Hindlimb muscle (tissue), 1 donor: ENCODE results near the gene TRIM69. TPM values are rescaled to one million over a fixed set of nuclear protein-coding genes. Genes with fewer than 3 reads are reported as not detected.
A peak's percentile ranks its signal among the peaks of the same experiment; 100 is the strongest.
"Not testable (repeated sequence)": the region's sequence is repeated elsewhere in the genome, so short reads cannot be mapped to it uniquely, and the experiment has no call there.

Source experiments
- DNase-seq: peaks from one replicate; pipeline ENCODE4 v3.0.0-alpha.2; 2013
- polyA plus RNA-seq: library from polyadenylated mRNA; unstranded; fragments of 120-200 nt; gene quantifications from one replicate; pipeline ENCODE4 v1.2.1, GENCODE V29; 2013; ENCODE audit not compliant: insufficient read length

TRIM69 gene
- 30.8 TPM for polyA plus RNA-seq

- DNase-seq, result no peak
Measured at GRCh38 chr15:44736181-44736765, at the start of gene TRIM69. TSS of gene TRIM69 (plus strand) at chr15:44736528. CDS start at chr15:44736705, 177 bp downstream.

DNA sequence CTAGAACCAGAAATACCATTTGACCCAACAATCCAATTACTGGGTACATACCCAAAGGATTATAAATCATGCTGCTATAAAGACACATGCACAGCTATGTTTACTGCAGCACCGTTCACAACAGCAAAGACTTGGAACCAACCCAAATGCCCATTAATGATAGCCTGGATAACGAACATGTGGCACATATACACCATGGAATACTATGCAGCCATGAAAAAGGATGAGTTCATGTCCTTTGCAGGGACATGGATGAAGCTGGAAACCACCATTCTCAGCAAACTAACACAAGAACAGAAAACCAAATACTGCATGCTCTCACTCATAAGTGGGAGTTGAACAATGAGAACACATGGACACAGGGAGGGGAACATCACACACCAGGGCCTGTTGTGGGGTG is 47.0 kb upstream of the TRIM69 start:
- DNase-seq, result not testable (repeated sequence)

DNA sequence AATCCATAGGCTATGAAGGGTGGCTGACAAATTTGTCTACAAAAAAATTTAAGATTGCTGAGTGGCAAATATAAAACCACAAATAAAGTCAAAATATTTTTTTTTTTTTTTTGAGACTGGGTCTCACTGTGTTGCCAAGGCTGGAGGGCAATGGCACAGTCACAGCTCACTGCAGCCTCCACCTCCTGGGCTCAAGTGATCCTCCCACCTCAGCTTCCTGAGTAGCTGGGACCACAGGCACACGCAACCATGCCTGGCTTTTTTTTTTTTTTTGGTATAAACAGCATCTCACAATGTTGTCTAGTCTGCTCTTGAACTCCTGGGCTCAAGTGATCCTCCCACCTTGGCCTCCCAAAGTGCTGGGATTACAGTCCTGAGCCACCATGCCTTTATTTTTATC is 46.1 kb upstream of the TRIM69 start:
- not testable (repeated sequence) for DNase-seq

DNA sequence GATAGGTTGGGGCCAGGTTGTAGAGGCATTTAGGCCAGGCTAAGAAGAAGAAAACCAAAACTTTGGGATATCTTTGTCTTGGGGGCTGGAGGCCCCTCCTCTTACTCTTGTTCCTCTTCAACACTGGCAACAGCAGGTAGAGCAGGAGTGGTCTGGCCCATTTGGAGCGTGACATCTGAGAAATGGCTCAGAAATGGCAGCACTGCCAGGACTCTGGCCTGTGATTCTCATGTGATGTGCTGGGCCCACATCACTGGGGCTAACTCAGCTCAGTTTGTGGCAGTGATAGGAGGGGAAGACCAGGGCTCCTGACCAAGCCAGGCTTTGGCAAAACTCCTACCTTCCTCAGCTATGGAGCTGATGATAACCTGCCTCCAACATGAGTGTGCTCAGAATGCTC is 43.7 kb upstream of the TRIM69 start:
- DNase-seq, result no peak

DNA sequence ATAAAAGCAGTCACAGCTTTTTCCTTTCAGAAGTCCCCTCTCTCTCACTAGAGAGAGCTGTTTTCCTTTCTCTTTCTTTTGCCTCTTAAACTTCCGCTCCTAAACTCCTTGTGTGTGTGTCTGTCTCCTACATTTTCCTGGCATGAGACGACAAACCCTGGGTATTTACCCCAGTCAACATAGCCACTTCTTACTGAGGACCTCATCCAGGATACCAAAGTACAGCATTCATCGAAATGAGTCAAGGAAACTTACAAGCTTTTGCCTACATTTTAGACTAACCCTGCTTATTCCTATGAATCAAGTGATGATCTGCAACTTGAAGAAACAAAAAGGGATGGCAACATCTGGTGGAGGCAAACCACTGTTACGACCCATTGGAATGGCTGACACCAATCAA is 41.9 kb upstream of the TRIM69 start:
- DNase-seq, result no peak

DNA sequence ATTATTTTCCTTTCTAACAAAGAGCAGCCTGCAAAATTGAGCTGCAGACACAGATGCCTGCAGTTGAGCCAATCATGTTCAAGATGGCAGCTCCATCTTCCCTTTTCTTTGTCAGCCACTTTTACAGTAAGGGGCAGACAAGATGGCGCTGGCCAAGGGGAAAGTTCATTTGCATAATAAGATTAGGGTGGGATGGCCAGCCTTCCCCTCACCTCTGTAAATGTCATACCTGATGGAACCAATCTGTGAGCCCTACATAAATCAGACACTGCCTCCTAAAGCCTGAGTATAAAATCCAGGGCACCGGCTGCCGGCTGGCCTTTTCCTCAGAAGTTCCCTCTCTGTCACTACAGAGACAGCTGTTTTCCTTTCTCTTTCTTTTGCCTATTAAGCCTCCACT is 41.0 kb upstream of the TRIM69 start:
- DNase-seq, result no peak

DNA sequence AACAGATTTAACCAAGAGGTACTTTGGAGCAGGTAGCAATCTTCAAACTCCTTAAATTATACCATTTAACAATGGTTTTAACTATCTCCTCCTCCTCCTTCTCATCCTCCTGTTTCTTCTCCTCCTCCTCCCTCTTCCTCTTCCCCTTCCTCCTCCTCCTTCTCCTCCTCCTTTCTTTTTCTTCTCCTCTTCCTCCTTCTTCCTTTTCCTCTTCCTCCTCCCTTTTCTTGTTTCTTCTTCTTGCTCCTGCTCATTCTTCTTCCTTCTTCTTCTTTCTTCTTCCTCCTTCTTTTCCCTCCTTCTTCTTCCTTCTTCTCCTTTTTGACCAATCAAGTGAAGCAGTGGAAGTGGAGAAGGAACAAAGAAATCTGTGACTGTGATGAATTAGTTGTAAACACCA is 39.3 kb upstream of the TRIM69 start:
- DNase-seq, result no peak

DNA sequence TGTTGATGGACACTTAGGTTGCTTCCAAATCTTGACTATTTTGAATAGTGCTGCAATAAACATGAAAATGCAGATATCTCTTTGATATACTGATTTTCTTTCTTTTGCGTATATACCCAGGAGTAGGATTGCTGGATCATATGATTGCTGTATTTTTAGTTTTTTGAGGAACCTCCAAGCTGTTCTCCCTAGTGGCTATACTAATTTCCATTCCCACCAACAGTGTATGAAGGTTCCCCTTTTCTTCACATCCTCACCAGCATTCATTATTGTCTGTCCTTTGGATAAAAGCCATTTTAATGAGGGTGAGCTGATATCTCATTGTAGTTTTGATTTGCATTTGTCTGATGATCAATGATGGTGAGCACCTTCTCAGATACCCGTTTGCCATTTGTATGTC is 37.7 kb upstream of the TRIM69 start:
- no peak for DNase-seq

- DNase-seq, result not testable (repeated sequence)
Measured at GRCh38 chr15:44700676-44701075, 35.7 kb upstream of the TRIM69 start.

DNA sequence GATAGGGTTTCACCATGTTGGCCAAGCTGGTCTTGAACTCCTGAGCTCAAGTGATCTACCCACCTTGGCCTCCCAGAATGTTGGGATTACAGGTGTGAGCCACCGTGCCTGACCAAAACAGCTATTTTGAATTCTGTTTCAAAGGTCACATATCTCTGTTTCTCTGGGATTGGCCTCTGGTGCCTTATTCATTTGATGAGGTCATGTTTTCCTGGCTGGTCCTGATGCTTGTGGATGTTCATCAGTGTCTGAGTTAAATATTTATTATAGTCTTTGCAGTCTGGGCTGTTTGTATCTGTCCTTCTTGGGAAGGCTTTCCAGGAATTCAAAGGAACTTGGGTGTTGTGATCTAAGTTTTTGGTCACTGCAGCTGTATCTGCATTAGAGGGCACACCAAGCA is 30.3 kb upstream of the TRIM69 start:
- DNase-seq, result no peak

- no peak for DNase-seq
Measured at GRCh38 chr15:44706401-44706800, 29.9 kb upstream of the TRIM69 start.

DNA sequence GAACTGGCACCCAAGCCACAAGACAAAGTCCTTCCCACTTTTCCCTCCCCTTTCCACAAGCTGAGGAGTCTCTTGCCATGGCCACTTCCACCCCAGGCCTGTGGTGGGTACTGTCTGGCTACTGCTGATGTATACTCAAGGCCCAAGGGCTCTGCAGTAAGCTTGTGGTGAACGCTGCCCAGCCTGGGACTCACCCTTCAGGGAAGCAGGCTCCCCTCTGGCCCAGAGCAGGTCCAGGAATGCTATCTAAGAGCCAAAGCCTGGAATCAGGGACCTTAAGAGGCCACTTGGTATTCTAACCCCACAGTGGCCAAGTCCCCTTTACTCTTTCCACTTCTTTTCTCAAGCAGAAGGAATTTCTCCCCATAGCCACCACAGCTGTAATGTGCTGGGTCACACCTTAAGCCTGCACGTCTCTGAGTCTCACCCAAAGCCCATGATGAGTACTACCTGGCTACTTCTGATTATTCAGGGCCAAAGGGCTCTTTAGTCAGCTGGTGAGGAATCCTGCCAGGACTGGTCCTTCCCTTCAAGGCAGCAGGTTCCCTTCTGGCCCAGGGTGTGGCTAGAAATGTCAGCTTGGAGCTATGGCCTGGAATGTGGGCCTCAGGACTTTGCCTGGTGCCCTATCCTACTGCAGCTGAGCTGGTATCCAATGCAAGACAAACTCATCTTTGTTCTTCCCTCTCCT is 29.2 kb upstream of the TRIM69 start:
- no peak for DNase-seq

GRCh38 chr15:44710236-44711095 is 25.9 kb upstream of the TRIM69 start:
- DNase-seq, result no peak

- DNase-seq, result peak; percentile 95
Measured at GRCh38 chr15:44711096-44711742, 25.1 kb upstream of the TRIM69 start, which contains the start of the genes B2M and PATL2. TSS of gene B2M (plus strand) at chr15:44711517. CDS start at chr15:44711547, 30 bp downstream. TSS of gene PATL2 (minus strand) at chr15:44711323. CDS start at chr15:44676490, 34,833 bp downstream.

DNA sequence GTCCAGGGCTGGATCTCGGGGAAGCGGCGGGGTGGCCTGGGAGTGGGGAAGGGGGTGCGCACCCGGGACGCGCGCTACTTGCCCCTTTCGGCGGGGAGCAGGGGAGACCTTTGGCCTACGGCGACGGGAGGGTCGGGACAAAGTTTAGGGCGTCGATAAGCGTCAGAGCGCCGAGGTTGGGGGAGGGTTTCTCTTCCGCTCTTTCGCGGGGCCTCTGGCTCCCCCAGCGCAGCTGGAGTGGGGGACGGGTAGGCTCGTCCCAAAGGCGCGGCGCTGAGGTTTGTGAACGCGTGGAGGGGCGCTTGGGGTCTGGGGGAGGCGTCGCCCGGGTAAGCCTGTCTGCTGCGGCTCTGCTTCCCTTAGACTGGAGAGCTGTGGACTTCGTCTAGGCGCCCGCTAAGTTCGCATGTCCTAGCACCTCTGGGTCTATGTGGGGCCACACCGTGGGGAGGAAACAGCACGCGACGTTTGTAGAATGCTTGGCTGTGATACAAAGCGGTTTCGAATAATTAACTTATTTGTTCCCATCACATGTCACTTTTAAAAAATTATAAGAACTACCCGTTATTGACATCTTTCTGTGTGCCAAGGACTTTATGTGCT is 24.5 kb upstream of the TRIM69 start:
- DNase-seq, result peak; percentile 81

DNA sequence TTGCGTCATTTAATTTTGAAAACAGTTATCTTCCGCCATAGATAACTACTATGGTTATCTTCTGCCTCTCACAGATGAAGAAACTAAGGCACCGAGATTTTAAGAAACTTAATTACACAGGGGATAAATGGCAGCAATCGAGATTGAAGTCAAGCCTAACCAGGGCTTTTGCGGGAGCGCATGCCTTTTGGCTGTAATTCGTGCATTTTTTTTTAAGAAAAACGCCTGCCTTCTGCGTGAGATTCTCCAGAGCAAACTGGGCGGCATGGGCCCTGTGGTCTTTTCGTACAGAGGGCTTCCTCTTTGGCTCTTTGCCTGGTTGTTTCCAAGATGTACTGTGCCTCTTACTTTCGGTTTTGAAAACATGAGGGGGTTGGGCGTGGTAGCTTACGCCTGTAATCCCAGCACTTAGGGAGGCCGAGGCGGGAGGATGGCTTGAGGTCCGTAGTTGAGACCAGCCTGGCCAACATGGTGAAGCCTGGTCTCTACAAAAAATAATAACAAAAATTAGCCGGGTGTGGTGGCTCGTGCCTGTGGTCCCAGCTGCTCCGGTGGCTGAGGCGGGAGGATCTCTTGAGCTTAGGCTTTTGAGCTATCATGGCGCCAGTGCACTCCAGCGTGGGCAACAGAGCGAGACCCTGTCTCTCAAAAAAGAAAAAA is 23.9 kb upstream of the TRIM69 start:
- DNase-seq, result peak; percentile 82

- no peak for DNase-seq
Measured at GRCh38 chr15:44713006-44713966, 23.0 kb upstream of the TRIM69 start.

- DNase-seq, result no peak
Measured at GRCh38 chr15:44715142-44715796, 21.1 kb upstream of the TRIM69 start.

GRCh38 chr15:44715797-44716334 is 20.5 kb upstream of the TRIM69 start:
- DNase-seq, result no peak
